Activated naive CD4-positive, alpha-beta T cell treated with anti-CD3 and anti-CD28 coated beads for 36 hours (primary cell): ENCODE data around the gene SYNM. TPM values are rescaled to one million over a fixed set of nuclear protein-coding genes. Genes with fewer than 3 reads are reported as not detected.
"Not testable (repeated sequence)": the region's sequence is repeated elsewhere in the genome, so short reads cannot be mapped to it uniquely, and the experiment has no call there.

Experiments
- CTCF ChIA-PET: fragments of 350-600 bp; sonication (Branson Sonifier 250); formaldehyde crosslinking; loops from one replicate; lab custom pipeline; 2021; ENCODE audit warnings: antibody characterized with exemption; lab: Charles Lee
- DNase-seq: peaks from one replicate; pipeline ENCODE4 v3.0.0-alpha.2; 2020
- H3K27ac Mint-ChIP-seq: one replicate; pipeline ENCODE4 v1.8.0; 2021; ENCODE audit warnings: mild to moderate bottlenecking, mixed read lengths
- H3K27me3 Mint-ChIP-seq: one replicate; pipeline ENCODE4 v1.8.0; 2021; ENCODE audit warnings: low read depth, mixed read lengths
- H3K36me3 Mint-ChIP-seq: one replicate; pipeline ENCODE4 v1.8.0; 2021; ENCODE audit warnings: low read depth, mixed read lengths
- H3K4me1 Mint-ChIP-seq: one replicate; pipeline ENCODE4 v1.8.0; 2021; ENCODE audit warnings: low read depth, mixed read lengths
- H3K4me3 Mint-ChIP-seq: one replicate; pipeline ENCODE4 v1.8.0; 2021; ENCODE audit warnings: mild to moderate bottlenecking, moderate library complexity, mixed read lengths
- H3K9me3 Mint-ChIP-seq: one replicate; pipeline ENCODE4 v1.8.0; 2021; ENCODE audit warnings: mixed read lengths
- intact Hi-C: fragments of 100-400 bp; cut with micrococcal nuclease; formaldehyde crosslinking; loops from one replicate; pipeline ENCODE4 v1.15.1; 2023
- total RNA-seq, 2 experiments: library from RNA; stranded (reverse); gene quantifications; one replicate each; pipeline ENCODE4 v1.2.3, GENCODE V29; 2021

Gene SYNM
- 1 to 10 TPM; 1.3 to 1.4 TPM for total RNA-seq

DNA sequence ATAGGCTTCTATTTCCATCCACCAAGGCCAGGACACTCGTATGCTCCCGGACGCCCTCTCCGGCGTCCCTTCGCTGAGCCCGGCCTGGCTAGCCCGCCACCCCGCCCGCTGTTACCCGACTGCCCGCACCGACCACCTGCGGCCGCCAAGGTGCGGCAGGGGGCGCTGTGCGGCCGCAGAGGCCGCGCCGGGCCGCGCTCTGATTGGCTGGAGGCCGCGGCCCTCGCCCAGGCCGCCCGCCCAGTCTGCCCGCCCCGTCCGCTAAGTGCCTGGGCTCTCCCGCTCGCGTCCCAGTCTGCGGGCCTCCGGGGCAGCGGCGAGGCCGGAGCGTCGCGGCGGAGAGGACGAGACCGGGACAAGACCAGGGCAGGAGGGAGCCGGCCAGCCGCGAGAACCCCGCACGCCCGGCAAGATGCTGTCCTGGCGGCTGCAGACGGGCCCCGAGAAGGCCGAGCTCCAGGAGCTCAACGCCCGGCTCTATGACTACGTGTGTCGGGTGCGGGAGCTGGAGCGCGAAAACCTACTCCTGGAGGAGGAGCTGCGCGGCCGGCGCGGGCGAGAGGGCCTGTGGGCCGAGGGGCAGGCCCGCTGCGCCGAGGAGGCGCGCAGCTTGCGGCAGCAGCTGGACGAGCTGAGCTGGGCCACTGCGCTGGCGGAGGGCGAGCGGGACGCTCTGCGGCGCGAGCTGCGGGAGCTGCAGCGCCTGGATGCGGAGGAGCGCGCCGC, at the start of gene SYNM:
SYNM (plus strand) TSS at position 293 of the 726 bp plus-strand sequence; CDS start at position 413, 120 bp downstream.
- Mint-ChIP-seq H3K4me1 (peaks cover 7% of the 10 kb centered on the region), H3K27ac (no peak within 1 kb of the TSS), H3K9me3 (no peaks in the 10 kb centered on the region), H3K27me3 (peaks cover 45% of the 10 kb centered on the region), H3K4me3 (peak within 1 kb of the TSS; percentile 68), H3K36me3 (no peaks in the 10 kb centered on the region)
- DNase-seq, result peak; percentile 45
- intact Hi-C loops, result loop anchor here (1.0 to 2.0 kb wide), 3 partner anchors 108 to 625 kb away; no protein-coding TSS in a partner anchor
- CTCF ChIA-PET, result interaction anchor here (0.6 to 2.1 kb wide), 19 partner anchors 13 to 782 kb away, joined by 3 to 25 read pairs (median 5); partner anchors contain the start of gene LRRC28

GRCh38 chr15:99055555-99056134, 49.2 kb upstream of the SYNM start:
- no peaks in the 10 kb centered on the region for H3K36me3 Mint-ChIP-seq
- peaks cover 11% of the 10 kb centered on the region for H3K4me1 Mint-ChIP-seq
- H3K27ac Mint-ChIP-seq, result no peak overlapping the region
- DNase-seq, result no peak
- H3K9me3 Mint-ChIP-seq, result no peaks in the 10 kb centered on the region
- no peak overlapping the region for H3K4me3 Mint-ChIP-seq
- intact Hi-C loops, result loop anchor here (5.0 to 10.0 kb wide), 4 partner anchors 141 to 613 kb away; partner anchors contain the start of gene IGF1R
- CTCF ChIA-PET, result no interaction called here
- peaks cover 19% of the 10 kb centered on the region for H3K27me3 Mint-ChIP-seq

- peaks cover 10% of the 10 kb centered on the region for H3K4me1 Mint-ChIP-seq
- intact Hi-C loops, result loop anchor here (5.0 to 10.0 kb wide), 4 partner anchors 142 to 615 kb away; partner anchors contain the start of gene IGF1R
- no peak for DNase-seq
- H3K9me3 Mint-ChIP-seq, result no peaks in the 10 kb centered on the region
- no peak overlapping the region for H3K4me3 Mint-ChIP-seq
- no peak overlapping the region for H3K27ac Mint-ChIP-seq
- CTCF ChIA-PET, result interaction anchor here (0.8 to 6.1 kb wide), 2 partner anchors 18 to 22 kb away, joined by 4 to 41 read pairs; no protein-coding TSS in a partner anchor
- no peaks in the 10 kb centered on the region for H3K36me3 Mint-ChIP-seq
- peaks cover 28% of the 10 kb centered on the region for H3K27me3 Mint-ChIP-seq
Measured at GRCh38 chr15:99057020-99057419, 47.9 kb upstream of the SYNM start.

- no peaks in the 10 kb centered on the region for H3K9me3 Mint-ChIP-seq
Measured at GRCh38 chr15:99057697-99058420, 47.0 kb upstream of the SYNM start.

DNA sequence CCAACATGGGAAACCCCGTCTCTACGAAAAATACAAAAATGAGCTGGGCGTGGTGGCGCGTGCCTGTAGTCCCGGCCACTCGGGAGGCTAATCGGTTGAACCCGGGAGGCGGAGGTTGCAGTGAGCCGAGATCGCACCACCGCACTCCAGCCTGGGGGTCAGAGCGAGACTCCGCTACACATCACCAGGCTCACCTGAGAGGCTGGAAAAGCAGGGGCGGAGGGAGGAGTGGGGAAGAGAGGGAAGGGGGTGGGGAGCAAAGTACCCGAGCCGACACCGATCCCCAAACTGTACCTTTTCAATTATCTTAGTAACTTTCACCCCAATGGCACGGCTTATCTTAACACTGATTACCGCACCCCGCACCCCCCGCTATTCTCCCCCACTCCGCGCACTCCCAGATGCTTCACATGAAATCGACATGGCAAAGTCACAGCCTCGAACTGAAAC, 46.4 kb upstream of the SYNM start:
- Mint-ChIP-seq H3K4me3 (peak overlapping the region; percentile 68), H3K4me1 (peaks cover 6% of the 10 kb centered on the region), H3K27me3 (peaks cover 32% of the 10 kb centered on the region), H3K9me3 (no peaks in the 10 kb centered on the region), H3K27ac (no peak overlapping the region), H3K36me3 (no peaks in the 10 kb centered on the region)
- intact Hi-C loops, result loop anchor here (2.0 to 10.0 kb wide), 6 partner anchors 44 to 616 kb away; partner anchors contain the start of gene IGF1R
- CTCF ChIA-PET, result interaction anchor here (0.6 to 6.1 kb wide), 6 partner anchors 10 to 555 kb away, joined by 3 to 41 read pairs (median 4); no protein-coding TSS in a partner anchor
- DNase-seq, result no peak

More at GRCh38 chr15:99057697-99058420, 47.0 kb upstream of the SYNM start:
- Mint-ChIP-seq H3K27ac (no peak overlapping the region), H3K27me3 (peaks cover 30% of the 10 kb centered on the region), H3K4me1 (peaks cover 6% of the 10 kb centered on the region), H3K4me3 (peak overlapping the region; percentile 68), H3K36me3 (no peaks in the 10 kb centered on the region)
- DNase-seq, result no peak
- intact Hi-C loops, result loop anchor here (2.0 to 10.0 kb wide), 6 partner anchors 43 to 616 kb away; partner anchors contain the start of gene IGF1R
- CTCF ChIA-PET, result interaction anchor here (0.6 to 6.1 kb wide), 11 partner anchors 11 to 879 kb away, joined by 3 to 41 read pairs (median 4); no protein-coding TSS in a partner anchor

DNA sequence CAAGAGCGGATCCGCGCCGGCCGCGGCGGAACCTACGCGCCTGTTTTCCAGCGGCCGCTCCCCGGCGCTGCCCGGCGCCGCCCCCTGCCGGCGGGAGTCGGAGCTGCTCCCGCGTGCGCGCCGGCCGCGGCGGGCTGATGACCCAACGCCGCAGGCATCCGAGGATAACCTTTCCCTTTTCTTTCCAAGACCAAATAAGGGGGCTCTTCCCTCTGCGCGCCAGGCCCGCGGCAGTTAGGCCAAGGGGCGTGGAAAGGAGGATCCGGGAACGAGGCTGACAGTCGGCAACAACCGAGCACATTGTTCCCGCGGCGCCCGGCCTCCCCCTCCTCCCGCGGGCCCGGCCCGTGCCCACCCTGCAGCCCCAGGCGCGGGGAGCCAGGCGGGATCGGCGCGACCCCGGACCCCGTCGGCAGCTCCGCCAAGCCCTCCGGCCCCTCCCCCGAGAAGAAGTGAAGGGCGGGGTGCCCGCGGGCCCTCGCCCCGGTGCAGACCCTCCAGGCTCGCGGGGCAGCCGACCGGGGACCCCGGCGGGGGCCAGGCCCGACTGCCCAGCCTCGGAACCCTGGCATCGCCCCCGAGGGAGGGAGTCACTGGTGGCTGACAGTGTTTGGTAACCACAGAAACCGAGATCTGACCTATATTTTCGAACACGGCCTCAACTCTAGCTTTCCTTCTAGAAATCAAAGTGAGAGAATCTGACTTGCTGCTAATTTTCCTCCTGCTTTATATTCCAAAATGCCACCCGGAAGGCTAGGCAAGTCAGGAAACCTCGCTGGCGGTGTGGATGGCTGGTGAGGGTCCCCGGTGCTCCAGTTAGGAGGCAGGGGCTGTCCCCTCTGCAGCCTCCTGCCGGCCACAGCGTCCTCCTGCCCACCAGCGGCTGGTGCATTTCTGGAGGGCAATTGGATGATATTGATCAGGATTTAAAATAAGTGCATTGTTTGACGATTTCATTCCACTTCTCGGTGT, 45.6 kb upstream of the SYNM start:
- intact Hi-C loops, result loop anchor here (2.0 to 10.0 kb wide), 6 partner anchors 44 to 617 kb away; partner anchors contain the start of gene IGF1R
- Mint-ChIP-seq H3K4me3 (peak overlapping the region; percentile 70), H3K4me1 (peaks cover 6% of the 10 kb centered on the region)

DNA sequence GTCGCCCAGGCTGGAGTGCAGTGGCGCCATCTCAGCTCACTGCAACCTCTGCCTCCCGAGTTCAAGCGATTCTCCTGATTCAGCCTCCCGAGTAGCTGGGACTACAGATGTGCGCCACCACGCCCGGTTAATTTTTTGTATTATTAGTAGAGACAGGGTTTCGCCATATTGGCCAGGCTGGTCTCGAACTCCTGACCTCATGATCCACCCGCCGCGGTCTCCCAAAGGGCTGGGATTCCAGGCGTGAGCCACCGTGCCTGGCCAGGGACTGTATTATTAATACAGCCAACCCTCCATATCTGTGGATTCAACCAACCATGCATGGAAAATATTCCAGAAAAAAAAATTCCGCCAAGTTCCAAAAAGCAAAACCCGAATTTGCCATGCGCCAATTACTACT, 44.7 kb upstream of the SYNM start:
- H3K36me3 Mint-ChIP-seq, H3K9me3 Mint-ChIP-seq, H3K27ac Mint-ChIP-seq, intact Hi-C loops, DNase-seq, H3K4me1 Mint-ChIP-seq: not testable (repeated sequence)
- Mint-ChIP-seq H3K4me3 (peak overlapping the region; percentile 24), H3K27me3 (peaks cover 33% of the 10 kb centered on the region)
- CTCF ChIA-PET, result interaction anchor here (1.1 to 6.1 kb wide), 4 partner anchors 9 to 45 kb away, joined by 3 to 41 read pairs (median 5); partner anchors contain the start of gene SYNM

More for the DNA sequence above, 45.6 kb upstream of the SYNM start:
- Mint-ChIP-seq H3K27ac (no peak overlapping the region), H3K9me3 (no peaks in the 10 kb centered on the region), H3K27me3 (peaks cover 33% of the 10 kb centered on the region), H3K36me3 (no peaks in the 10 kb centered on the region)
- DNase-seq, result peak; percentile 52
- CTCF ChIA-PET, result interaction anchor here (0.8 to 6.1 kb wide), 7 partner anchors 10 to 708 kb away, joined by 3 to 41 read pairs (median 4); partner anchors contain the start of gene SYNM

- intact Hi-C loops, result no loop called here
- Mint-ChIP-seq H3K4me3 (no peak overlapping the region), H3K36me3 (no peaks in the 10 kb centered on the region), H3K9me3 (no peaks in the 10 kb centered on the region), H3K4me1 (peaks cover 6% of the 10 kb centered on the region), H3K27ac (no peak overlapping the region), H3K27me3 (peaks cover 33% of the 10 kb centered on the region)
- CTCF ChIA-PET, result interaction anchor here (1.0 to 6.1 kb wide), 3 partner anchors 13 to 180 kb away, joined by 3 to 41 read pairs (median 5); no protein-coding TSS in a partner anchor
- DNase-seq, result no peak
Measured at GRCh38 chr15:99062226-99062625, 42.7 kb upstream of the SYNM start.

- H3K27me3 Mint-ChIP-seq, result peaks cover 3% of the 10 kb centered on the region
Measured at GRCh38 chr15:99068186-99068585, 36.7 kb upstream of the SYNM start.

DNA sequence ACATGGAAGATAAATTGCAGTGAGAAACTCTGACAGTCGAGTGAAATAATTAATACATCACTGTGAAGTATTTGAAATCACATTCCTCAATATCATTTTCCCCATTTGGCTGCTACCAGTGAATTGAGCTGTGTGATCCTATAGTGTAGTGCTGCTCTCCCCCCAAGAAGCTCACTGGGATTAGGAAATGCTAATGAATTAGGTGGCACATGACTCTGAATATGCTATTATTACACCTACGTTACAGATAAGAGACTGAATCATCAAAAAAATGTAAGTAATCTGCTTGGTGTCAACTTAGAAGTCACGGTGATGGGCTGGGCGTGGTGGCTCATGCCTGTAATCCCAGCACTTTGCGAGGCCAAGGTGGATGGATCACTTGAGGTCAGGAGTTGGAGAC, 34.7 kb upstream of the SYNM start:
- H3K27me3 Mint-ChIP-seq, result no peaks in the 10 kb centered on the region
- no peaks in the 10 kb centered on the region for H3K4me1 Mint-ChIP-seq
- no peak overlapping the region for H3K4me3 Mint-ChIP-seq
- H3K27ac Mint-ChIP-seq, result no peak overlapping the region
- H3K9me3 Mint-ChIP-seq, result no peaks in the 10 kb centered on the region
- no peak for DNase-seq
- CTCF ChIA-PET, result interaction anchor here (0.7 to 1.1 kb wide), 2 partner anchors 12 to 29 kb away, joined by 3 read pairs; no protein-coding TSS in a partner anchor
- no peaks in the 10 kb centered on the region for H3K36me3 Mint-ChIP-seq
- intact Hi-C loops, result loop anchor here (10.0 kb wide), 1 partner anchor 755 kb away; no protein-coding TSS in a partner anchor

More at GRCh38 chr15:99068186-99068585, 36.7 kb upstream of the SYNM start:
- intact Hi-C loops, result no loop called here
- H3K36me3 Mint-ChIP-seq, result no peaks in the 10 kb centered on the region
- H3K4me1 Mint-ChIP-seq, result no peaks in the 10 kb centered on the region
- H3K27ac Mint-ChIP-seq, result peak overlapping the region; percentile 44
- no peaks in the 10 kb centered on the region for H3K9me3 Mint-ChIP-seq
- no peak for DNase-seq
- H3K4me3 Mint-ChIP-seq, result no peak overlapping the region
- CTCF ChIA-PET, result interaction anchor here (0.5 to 1.6 kb wide), 6 partner anchors 8 to 423 kb away, joined by 3 to 8 read pairs (median 4); no protein-coding TSS in a partner anchor
